Gastrocnemius medialis (tissue), 4 donors: ENCODE data around the gene FARP1.

ENCODE experiments used
- CTCF ChIP-seq, 5 experiments: fragments of 450-650 bp in 3 of 5; fragments of 200-600 bp in 2 of 5; sonication (generic) in 2 of 5; IDR thresholded peaks in 4 of 5; conservative IDR thresholded peaks in 1 of 5; 1 replicate in 4 of 5; 2 replicates in 1 of 5; pipeline ENCODE4 v1.5.1; 2016 to 2019; ENCODE audit warnings: antibody characterized with exemption in 5 of 5, mild to moderate bottlenecking in 3 of 5, moderate library complexity in 3 of 5
- POLR2A ChIP-seq, 2 donors: fragments of 450-650 bp; IDR thresholded peaks; one replicate each; pipeline ENCODE4 v1.6.1; 2017; ENCODE audit warnings: antibody characterized with exemption in 2 of 2, mild to moderate bottlenecking in 2 of 2, moderate library complexity in 2 of 2

- TF ChIP-seq CTCF (IDR thresholded peaks at IDR 0.05 in 4 of 5, conservative IDR thresholded peaks at IDR 0.05 in 1 of 5), result no peak
- TF ChIP-seq POLR2A (IDR thresholded peaks at IDR 0.05), result no peak
Observed at GRCh38 chr13:98322091-98322718, 179.3 kb downstream of the FARP1 start.
